Ecto neural progenitor cell (in vitro differentiated cells): ENCODE measurements around the gene DPM2.

Experiments
- DNase-seq: peaks from one replicate; pipeline ENCODE4 v3.0.0-alpha.2; 2018; ENCODE audit warnings: low spot score

The DPM2 gene

DNA sequence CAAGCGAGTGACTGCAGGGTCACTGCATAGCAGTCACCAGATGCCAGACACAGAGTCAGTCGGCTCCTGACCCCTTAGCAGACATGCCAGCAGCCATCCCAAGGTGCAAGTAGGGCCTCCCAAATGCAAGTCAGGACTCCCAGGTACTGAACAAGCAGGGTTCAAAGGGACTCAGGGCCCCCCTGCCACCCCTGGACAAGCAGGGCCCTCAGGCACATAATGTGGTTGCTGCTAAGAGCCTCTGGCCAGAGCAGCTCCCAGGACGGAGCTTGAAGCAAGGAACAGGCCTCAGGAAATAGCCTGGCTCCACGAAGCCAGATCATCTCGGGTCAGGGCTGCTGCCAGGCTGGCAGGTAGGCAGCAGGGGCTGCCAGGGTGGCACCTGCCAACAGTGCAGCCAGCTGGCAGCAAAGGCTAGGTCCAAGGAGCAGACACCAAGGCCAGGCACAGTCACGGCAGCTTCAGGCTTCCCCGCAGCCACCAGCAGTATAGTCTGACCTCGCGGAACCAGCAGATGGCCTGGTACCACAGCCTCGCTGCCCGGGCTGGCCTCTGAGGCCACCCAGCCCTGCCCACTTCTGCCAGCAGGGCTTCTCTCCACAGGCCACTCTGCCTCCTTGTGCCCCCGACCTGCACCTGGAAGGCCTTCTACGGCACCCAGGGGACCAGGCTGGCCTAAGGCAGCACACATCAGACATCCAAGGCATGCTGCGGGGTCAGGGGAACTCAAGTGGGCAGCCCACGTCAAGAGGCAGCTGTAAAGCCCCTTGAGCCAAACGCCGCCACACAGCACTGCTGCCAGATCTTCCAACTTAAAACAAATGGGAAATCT lies 35.7 kb upstream of the DPM2 start:
- peak; percentile 49 for DNase-seq

DNA sequence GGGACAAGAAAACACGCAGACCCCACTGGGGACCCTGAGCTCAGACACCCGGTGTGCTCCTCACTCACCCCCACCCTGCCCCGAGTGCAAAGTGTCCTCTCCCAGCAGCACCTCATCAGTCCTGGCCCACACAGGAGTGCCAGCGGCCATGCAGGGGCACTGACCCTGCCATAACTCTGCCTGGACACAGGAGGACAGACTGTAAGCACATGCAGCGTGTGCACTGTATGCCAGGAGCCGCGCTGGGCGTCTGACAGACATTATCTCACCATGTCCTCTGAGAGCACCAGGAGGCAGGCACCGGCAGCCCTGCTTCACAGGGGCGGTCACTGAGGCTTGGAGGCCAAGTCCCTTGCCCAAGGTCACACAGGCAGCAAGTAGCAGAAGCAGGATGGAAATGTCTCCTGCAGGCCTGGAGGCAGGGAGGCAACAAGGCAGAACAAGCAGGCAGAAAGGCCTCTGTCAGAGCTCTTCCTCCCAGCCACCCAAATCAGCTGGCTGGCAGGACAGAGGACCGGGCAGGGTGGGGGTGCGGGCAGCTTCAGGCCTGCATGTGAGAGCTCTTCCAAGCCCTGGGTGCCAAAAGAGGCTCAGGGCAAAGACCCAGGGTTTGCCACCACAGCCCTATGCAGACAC lies 34.7 kb upstream of the DPM2 start:
- DNase-seq: no peak

DNA sequence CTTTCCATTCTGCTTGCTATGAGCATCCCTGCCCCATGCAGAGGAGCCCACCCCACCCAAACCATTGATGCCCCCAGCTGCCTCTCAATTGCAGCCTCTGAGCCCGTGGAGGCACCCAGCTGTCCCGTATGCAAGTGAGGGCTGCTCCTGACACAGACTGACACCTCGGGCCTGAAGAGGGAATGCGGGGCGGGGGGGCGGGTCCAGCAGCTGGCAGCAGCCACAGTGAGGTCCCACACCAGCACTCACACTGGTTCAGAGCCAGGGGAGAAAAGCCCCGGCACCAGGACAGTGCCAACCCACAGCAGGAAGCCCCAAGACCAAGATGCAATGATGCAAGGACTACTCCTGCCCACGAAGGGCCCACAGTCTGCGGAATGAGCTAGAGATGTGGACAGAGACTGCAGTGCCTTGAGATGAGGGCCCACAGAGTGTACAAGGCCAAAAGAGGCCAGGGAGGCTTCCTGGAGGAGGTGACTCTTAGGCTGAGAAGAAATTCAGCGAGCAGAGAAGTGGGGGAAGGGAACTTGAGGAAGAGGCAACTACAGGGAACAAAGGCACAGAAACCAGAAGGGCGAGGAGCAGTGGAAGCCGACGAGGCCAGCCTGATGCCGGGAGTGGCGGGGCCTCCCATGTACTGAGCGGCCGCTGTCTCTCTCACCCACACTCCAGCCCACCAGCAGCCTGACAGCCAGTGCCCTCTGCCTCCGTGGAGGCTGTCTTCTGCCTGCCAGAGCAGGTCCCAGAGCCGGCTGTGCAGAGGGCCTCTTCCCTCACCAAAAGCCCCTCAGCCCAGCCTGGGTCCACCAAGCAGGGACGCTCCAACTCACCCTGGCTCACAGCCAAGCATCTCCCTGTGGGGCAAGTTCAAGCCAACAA lies 33.9 kb upstream of the DPM2 start:
- no peak for DNase-seq

DNA sequence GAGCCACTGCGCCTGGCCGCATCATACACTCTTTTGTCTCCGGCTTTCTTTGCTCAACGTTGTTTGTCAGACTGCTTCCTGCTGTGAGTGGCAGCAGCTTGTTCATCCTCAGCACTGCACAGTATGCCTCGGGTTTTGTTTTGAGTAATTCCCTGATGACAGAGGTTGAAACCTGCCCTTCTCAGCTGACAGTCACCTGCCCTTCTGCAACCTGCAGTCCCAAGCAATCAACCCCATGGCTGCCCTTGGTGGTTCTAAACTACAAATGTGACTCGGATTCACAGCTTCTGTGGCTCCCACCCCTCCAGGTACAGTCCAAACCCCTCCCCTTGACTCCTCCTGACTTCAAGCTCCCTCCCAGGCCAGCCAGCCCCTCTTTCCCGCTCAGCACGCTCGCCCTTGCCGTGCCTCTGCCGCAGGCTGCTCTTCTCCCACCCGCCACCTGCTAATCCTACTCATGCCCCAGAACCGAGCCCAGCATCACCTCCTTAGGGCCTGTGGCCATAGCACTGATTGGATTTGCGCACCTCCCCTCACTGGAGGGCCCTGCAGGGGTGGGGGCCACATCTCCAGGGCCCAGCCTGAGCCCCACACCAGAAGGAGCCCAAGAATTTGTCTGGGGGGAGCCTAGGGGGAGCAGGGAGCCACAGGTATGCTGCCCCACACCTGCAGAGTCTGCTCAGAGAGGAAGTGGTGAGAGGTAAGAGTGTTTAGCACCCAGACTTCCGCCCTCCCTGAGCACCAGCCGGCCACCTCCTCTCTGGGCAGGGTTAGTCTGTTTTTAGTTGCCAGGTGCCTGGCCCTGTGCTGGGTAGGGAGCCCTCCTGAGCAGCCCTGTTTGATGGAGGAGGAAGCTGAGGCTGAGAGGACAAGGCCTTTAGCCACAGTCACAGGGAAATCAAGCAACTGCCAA lies 33.0 kb upstream of the DPM2 start:
- DNase-seq: no peak

DNA sequence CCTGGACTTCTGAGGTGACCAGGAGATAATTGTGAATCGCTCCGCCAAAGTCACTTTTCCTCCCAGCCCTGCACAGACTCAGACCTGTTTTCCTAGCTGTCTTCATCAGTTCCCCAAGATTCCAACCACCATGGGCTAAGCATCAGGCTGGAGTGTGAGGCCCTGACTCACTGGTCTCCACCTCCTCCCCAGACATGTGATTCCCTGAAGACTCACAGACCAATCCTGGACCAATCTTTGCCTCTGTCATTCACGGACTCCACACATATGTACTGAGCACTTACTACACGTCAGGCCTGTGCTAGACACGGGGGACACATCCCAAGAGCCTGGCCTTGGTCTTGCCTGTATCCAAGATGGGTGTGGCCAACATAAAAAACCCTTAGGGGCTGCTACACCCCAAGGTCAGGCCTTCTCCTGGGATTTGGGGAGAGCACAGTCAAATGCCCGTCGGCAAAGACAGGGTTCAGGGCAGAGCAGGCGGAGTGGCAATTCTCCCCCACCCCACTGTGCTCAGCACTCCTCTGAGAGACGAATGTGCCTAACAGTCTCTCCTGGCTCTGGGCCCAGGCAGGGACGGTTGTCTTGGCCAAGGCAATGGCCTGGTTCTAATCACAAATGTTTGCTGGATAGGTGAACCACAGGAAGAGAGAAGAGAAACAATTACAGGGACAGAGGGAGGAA lies 31.2 kb upstream of the DPM2 start:
- DNase-seq: no peak

DNA sequence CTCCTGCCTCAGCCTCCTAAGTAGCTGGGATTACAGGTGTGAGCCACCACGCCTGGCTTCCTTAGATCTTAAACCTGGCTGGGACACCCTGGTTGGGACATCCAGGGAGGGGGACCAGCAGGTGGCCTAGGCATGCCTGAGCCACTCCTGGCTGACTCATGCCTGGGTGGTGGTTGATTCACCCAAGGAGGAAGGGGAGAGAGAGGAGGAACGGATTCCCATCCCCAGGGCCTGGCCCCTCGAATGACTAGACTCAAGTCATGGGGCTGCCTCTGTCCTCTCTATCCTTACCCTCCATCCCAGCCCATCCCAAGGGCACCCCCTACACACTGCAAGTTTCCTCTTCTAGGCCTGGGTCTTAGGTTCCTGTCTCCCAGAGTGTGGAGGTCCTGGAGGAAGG lies 30.4 kb upstream of the DPM2 start:
- DNase-seq: no peak

DNA sequence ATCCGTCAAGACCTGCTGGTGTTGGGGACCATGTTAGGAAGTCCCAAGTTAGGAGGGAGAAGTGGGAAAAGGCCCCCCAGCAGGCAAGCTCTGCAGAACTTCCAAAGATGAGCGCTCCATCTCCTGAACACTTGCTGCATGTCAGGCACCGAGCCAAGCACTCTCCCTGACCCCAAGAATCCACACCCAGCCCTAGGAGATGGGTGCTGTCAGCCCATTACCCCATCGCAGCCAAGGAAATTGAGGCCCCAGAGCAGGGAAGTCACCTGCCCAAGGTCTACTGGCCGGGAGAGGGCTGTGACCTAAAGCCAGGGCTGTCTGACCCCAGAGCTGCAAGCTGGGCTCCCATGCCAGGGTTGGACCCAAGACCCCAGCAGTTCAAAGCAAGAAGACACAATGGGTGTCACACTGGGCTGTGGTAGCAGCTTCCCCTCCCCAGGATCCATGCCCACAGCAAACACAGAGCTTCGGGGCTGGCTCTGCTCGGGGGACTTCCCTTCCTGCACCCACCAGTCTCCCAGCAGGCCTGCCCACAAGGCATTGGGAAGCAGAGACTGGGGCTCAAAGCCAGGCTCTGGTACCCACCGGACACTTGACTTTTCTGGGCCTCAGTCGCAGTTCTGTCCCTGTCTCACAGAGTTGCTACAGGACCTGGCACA lies 29.6 kb upstream of the DPM2 start:
- no peak for DNase-seq

DNA sequence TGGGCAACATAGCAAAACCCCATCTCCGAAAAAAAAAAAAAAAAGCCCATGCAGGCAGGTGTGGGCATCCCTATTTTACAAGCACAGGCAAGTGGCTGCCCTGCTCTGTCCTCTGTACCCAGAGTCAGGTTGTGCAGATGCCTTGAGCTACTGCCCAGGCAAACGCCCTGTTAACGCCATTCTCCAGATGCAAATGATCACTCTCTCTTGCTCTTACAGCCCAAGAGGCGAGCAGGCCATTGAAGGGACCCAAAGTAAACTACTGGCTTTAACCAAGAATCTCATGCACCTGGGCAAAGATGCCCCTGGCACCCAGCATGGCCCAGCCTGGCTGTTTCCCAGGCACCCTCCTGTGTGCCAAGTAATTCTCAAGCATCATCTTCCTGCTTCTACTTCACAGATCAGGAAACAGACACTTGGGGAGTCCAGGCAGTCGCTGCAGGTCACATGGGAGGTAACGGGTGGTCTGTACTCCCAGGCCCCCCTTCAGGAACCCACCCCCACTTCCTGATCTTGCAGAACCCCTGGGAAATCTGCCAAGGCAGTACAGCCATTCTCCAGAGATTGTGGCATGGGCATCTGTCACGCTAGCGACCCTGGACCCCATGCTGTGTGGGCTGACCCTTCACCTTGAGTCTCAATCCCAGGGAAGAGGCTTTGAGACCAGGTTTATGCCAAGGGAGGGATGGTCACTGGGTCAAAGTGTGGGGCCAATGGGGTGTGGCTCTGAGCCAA lies 28.9 kb upstream of the DPM2 start:
- DNase-seq: no peak

DNA sequence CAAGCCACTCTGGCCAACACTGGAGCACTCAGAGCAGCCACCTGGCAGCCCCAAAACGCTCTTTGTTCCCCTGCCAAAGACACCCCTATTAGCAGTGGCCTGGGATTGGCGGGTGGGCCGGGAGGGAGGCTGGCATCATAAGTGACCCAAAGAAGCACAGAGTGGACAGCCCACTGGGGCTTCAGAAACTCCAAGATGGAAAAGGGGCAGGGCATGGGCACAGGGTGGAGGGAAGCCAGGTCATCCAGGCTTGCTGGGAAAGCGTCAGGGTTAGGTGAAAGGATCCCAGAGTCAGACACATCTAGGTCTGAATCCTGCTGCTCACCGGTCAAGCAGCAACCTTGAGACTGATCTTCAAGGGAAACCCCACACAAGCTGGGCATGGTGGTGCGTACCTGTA lies 28.3 kb upstream of the DPM2 start:
- no peak for DNase-seq

DNA sequence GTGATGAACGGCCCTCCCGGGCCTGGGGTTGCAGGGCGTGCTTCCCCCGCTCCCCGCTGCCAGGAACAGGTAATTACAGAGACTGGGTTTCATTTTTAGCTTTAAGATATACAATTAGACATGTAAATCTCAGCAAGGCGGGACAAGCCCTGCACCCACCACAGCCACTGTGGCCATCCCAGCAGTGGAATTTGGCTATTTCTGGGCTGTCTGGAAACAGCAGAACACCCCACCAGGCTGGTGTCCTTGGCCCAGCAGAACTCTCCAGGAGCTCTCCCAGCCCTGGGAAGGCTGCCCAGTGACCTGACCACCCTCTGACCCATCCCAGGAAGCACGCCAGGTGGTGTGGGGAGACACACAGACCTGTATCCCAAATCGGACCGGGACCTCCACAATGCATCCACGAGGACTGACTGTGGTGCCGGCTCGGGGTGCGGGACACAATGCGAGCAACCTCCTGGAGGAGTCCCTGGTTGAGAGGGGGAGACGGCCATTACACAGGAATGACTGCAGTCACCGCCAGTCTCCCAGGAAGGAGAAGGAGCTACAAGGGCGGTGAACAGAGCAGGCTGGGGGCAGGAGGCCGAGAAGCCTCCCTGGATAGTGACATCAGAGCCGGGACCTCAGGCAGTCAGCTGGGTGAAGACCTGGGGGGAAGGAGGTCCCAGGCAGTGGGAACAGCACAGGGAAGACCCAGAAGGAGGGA lies 25.9 kb upstream of the DPM2 start:
- no peak for DNase-seq

DNA sequence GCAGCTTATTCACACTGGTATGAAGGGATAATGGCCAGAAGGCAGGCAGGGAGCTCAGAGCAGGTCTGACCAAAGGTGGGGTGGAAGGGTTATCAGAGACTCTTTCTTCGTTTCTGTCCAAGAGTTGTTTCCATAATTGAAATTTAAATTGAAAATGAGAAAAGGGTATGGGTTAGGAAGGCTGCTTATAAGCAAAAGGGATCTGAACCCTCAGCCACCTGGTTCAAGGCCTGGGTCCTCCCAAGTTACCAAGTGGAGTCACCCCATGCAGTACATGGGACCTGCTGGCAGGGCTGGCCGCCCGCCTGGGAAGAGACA lies 25.3 kb upstream of the DPM2 start:
- no peak for DNase-seq

DNA sequence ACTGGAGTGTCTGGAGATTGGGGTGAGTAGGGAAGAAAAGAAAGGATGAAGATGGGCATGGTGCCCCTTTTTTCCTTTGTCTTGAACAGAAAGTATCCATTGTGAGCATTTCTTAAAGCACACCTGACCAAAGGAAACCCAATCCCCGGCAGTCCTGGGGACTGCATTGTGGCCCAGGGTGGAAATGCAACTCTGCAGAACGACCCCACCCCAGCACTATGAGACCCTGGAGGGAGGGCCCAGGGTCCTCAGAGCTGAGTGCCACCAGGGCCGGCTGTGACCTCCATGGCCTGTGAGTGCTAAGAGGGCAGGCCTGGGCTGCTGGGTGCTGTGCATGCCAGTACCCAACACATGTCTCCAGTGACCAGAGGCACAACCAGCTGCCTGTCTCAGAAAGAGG lies 24.6 kb upstream of the DPM2 start:
- DNase-seq: no peak

DNA sequence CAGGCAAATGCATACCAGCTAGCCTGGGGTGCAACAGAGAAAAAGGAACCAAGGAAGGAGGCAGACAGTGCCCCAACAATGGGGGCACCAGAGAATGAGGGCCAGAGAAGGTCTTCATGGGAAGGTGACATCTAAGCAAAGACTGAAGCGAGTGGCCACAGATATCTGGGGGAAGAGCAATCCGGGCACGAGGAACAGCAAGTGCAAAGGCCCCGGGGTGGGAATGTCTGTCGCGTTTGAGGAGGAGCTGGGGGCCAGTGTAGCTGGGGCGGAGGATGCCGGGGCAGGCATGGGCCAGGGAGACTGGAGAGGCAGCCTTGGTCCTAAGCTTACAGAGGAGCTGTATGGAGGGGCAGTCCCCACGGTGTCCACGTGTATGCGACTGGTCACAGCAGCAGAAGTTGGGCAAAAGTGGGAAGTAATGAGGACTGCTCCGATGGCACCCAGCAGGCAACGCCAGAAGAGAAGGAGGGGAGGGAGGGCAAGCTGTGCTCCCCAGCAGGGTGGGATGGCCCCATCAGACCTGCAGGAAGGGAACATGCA lies 24.0 kb upstream of the DPM2 start:
- DNase-seq: no peak

DNA sequence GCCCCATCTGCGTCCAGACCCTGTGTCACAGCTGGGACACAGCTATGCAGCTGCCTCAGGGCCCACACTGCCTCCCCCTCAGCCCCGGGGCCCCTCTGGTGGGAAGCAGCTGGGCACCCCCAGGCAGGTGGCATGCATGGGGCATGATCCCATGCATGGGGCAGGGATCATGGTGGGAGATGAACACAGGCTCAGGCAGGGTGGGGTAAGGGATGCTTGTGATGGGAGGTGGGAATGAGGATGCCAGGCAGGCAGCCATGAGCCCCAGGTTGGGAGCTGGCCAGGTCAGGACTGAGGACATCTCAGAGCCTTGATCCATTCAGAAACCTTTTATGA lies 23.5 kb upstream of the DPM2 start:
- DNase-seq: no peak

DNA sequence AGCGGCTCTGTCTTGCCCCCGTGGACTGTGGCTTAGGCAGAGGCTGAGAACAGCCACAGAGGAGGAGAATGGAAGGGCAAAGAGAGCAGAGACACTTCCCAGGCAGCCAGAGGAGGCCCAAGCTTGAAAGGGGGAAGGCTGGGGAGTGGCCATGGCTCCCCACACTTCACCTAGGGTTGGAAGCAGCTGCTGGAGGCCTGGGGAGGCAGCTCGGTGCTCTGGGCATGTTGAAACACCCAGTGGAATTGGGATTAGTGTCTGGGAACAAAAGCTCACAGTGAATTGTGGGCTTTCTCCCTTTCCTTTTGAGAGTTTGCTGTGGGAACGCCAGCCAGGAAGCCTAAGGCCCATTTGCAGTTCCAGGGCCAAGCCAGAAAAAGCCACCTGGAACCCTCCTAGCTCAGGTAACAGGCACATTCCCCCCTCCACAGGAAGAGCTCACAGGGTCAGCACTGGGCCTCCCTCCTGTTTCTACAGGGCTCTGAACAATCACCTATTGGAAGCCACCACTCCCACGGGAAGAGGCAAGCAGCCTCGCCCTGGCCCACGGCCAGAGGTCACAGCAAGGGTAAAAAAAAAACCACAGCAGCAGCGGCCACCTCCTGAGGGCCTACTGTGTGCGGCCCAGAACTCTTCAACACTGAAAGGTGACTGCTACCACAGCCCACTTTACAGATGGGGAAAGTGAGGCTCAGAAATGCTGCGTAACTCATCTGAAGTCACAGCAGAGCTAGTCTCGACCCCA lies 22.9 kb upstream of the DPM2 start:
- DNase-seq: no peak

DNA sequence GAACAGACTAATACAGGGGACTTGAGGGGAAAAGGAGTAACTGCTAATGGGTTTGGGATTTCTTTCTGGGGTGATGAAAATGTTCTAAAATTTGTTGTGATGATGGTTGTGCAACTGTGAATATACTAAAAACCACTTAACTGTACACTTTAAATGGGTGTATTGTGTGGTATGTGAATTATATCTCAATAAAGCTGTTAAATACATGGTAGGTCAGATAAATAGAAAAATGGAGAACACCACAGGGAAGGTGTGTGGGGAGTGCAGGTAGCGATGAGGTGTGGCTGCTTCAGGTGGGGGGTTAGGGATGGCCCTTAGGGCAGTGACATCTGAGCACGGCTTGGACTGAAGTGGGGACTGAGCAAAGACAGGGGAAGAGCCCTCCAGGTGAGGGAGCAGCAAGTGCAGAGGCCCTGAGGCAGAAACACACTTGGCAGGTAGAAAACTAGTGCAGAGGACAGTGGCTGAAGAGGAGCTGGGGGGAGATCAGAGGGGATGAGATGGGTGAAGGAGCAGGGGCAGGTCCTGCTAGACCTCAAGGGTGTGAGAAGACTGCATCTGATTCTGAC lies 22.3 kb upstream of the DPM2 start:
- no peak for DNase-seq

DNA sequence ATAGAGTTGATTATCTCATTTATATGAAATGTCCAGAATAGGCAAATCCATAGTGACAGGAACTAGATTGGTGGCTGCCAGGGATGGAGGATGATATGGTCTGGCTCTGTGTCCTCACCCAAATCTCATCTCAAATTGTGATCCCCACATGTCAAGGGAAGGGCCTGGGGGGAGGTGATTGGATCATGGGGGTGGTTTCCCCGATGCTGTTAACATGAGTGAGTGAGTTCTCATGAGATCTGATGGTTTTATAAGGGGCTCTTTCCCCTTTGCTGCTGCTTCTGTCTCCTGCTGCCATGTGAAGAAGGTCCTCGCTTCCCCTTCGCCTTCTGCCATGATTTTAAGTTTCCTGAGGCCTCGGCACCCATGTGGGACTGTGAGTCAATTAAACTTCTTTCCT lies 21.7 kb upstream of the DPM2 start:
- no peak for DNase-seq

DNA sequence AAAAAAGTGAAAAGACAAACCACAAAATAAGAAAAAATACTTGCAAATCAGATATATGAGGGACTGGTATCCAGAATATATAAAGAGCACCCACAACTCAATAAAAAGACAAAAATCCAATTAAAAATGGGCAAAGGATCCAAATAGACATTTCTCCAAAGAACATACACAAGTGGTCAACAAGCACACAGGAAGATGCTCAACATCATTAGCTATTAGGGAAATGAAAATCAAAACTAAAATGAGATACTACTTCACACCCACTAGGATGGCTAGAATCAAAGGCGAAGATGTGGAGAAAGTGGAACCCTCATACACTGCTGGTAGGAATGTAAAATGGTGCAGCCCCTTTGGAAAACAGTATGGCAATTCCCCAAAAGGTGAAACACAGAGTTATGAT lies 21.1 kb upstream of the DPM2 start:
- DNase-seq: no peak
